ENCODE data around the gene DCHS1.
A peak's percentile ranks its signal among the peaks of the same experiment; 100 is the strongest.

Gene DCHS1

GRCh38 chr11:6587360-6587953 lies 68.2 kb downstream of the DCHS1 start:
- DNase-seq = peak; percentile 66

GRCh38 chr11:6586434-6587359 lies 68.9 kb downstream of the DCHS1 start:
- no peak for DNase-seq

- no peak for DNase-seq
These were observed 71.1 kb downstream of the DCHS1 start for GRCh38 chr11:6584528-6584927.

- no peak for DNase-seq
These were observed 72.0 kb downstream of the DCHS1 start for GRCh38 chr11:6583584-6583983.

- DNase-seq = no peak
These were observed 75.9 kb downstream of the DCHS1 start for GRCh38 chr11:6579681-6580080.

GRCh38 chr11:6578134-6578533 lies 77.5 kb downstream of the DCHS1 start:
- DNase-seq = no peak

- DNase-seq = peak; percentile 84
These were observed 78.9 kb downstream of the DCHS1 start for GRCh38 chr11:6576471-6577373.

GRCh38 chr11:6574816-6575715 lies 80.5 kb downstream of the DCHS1 start:
- DNase-seq = no peak

- DNase-seq = no peak
These were observed 83.4 kb downstream of the DCHS1 start for GRCh38 chr11:6572215-6572614.

GRCh38 chr11:6571434-6572008 lies 84.1 kb downstream of the DCHS1 start:
- DNase-seq = no peak
